ENCODE data around the gene C1QTNF6.

Gene C1QTNF6

GRCh38 chr22:37156686-37157435 is 31.2 kb downstream of the C1QTNF6 start:
- DNase-seq, result no peak
- no peak for TF ChIP-seq GATA1 (IDR thresholded peaks at IDR 0.05; ENCODE audit: low read depth, low read length)
- TF ChIP-seq POLR2A (IDR thresholded peaks at IDR 0.05; ENCODE audit: low read length), result no peak

DNA sequence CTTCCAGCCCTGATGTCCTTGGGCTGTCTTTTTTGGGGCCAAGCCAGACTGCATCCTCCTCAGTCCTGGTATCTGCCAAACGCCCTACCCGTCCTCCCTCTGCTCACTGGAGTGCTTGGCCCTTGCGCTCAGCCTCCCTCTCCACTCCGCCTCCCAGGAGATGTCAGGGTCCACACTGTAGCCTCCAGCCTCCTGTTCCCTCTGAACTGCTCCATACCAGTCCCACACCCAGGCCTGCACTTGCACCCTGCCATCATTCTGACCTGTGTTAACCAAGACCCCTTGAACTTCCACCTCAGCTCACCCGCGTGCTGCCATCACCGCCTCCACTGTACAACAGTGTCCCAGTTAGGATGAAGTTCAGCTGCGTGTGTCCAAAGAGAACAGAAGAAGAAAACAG is 32.1 kb downstream of the C1QTNF6 start:
- TF ChIP-seq GATA1 (IDR thresholded peaks at IDR 0.05; ENCODE audit: low read depth, low read length) (no peak), POLR2A (IDR thresholded peaks at IDR 0.05; ENCODE audit: low read length) (no peak)
- no peak for DNase-seq

DNA sequence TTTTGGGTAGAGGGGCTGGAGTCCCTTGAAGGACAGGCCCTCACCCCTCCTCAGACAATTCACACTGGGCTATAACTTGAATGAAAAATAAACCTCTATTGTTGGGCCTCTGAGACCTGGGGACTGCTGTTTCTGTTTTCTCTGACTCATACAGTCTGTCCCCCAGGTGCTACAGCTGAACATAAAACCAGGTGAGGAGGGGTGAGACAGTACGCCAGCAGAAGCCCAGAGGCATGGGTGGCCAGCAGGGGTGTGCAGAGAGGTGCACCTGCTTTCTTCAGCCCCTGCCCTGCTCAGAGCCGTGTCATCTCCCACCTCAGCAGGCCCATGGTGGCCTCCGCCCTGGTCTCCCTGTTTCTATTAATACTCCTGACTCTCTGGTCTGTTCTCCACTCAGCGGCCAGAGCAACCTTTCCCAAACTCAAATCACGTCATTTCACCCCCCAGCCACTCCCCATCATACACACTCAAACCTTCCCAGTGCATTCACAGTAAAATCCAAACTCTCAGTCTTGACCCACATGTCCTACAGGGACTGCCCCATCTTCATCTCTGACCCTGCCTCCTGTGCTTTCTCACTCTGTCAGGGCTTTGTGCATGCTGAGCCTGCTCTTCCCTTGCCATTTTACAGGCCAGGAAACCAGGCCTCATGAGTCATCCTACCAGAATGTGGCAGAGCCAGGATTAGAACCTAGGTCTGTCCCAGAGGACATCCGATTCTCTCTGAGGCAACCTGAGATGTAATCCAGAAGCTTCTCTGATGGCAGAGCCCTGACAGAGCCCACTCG is 32.9 kb downstream of the C1QTNF6 start:
- TF ChIP-seq POLR2A (IDR thresholded peaks at IDR 0.05; ENCODE audit: low read length) (no peak), GATA1 (IDR thresholded peaks at IDR 0.05; ENCODE audit: low read depth, low read length) (no peak)
- no peak for DNase-seq

- DNase-seq, result no peak
- no peak for TF ChIP-seq POLR2A (IDR thresholded peaks at IDR 0.05; ENCODE audit: low read length)
- TF ChIP-seq GATA1 (IDR thresholded peaks at IDR 0.05; ENCODE audit: low read depth, low read length), result no peak
These were observed 34.1 kb downstream of the C1QTNF6 start for GRCh38 chr22:37153901-37154300.

- no peak for TF ChIP-seq GATA1 (IDR thresholded peaks at IDR 0.05; ENCODE audit: low read depth, low read length)
- TF ChIP-seq POLR2A (IDR thresholded peaks at IDR 0.05; ENCODE audit: low read length), result no peak
- DNase-seq, result no peak
These were observed 36.6 kb downstream of the C1QTNF6 start for GRCh38 chr22:37151401-37151800.

DNA sequence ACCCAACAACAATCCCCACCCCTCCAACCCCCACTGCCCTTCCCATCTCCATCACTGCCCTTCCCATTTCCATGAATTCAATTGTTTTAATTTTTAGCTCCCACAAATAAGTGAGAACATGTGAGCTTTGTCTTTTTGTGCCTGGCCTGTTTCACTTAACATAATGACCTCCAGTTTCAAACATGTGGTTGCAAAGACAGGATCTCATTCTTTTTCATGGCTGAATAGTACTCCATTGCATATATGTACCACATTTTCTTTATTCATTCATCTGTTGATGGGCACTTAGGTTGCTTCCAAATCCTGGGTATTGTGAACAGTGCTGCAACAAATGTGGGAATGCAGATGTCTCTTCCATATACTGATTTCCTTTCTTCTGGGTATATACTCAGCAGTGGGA is 37.3 kb downstream of the C1QTNF6 start:
- TF ChIP-seq POLR2A (IDR thresholded peaks at IDR 0.05; ENCODE audit: low read length), result no peak
- no peak for TF ChIP-seq GATA1 (IDR thresholded peaks at IDR 0.05; ENCODE audit: low read depth, low read length)
- DNase-seq, result no peak

- DNase-seq, result no peak
These were observed 39.0 kb downstream of the C1QTNF6 start for GRCh38 chr22:37148742-37149665.

DNA sequence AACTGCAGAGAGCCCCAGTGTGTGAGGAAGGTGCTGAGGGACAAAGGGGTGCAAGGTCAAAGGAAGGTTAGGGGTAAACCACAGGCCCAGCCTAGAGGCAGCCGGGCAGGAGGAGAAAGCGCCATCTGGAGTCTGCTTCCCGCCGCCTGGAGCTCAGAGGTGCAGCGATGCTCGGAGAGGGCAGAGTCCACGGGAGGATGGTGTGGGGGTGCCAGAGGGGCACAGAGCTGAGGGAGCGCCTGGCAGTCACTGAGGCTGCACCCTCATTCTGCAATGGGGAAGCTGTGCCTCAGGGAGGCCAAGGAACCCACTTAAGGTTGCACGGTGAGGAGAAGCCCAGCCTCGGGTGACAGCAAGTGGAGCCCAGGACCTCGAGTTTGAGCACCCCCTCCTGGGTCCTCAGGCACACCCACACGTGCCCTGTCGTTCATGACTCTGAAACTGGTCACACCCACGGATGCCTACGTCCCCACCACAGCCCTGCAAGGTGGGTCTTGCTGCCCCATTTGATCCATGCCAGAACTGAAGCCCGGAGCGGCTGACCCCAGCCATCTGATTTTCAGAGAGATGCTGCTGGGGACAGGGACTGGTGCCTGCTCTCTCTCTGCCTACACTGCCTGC is 39.9 kb downstream of the C1QTNF6 start:
- TF ChIP-seq GATA1 (IDR thresholded peaks at IDR 0.05; ENCODE audit: low read depth, low read length) (no peak), POLR2A (IDR thresholded peaks at IDR 0.05; ENCODE audit: low read length) (no peak)
- no peak for DNase-seq

More at GRCh38 chr22:37148742-37149665, 39.0 kb downstream of the C1QTNF6 start:
- TF ChIP-seq POLR2A (IDR thresholded peaks at IDR 0.05; ENCODE audit: low read length) (no peak), GATA1 (IDR thresholded peaks at IDR 0.05; ENCODE audit: low read depth, low read length) (no peak)

- TF ChIP-seq GATA1 (IDR thresholded peaks at IDR 0.05; ENCODE audit: low read depth, low read length) (no peak), POLR2A (IDR thresholded peaks at IDR 0.05; ENCODE audit: low read length) (no peak)
- no peak for DNase-seq
These were observed 40.7 kb downstream of the C1QTNF6 start for GRCh38 chr22:37147186-37147990.

DNA sequence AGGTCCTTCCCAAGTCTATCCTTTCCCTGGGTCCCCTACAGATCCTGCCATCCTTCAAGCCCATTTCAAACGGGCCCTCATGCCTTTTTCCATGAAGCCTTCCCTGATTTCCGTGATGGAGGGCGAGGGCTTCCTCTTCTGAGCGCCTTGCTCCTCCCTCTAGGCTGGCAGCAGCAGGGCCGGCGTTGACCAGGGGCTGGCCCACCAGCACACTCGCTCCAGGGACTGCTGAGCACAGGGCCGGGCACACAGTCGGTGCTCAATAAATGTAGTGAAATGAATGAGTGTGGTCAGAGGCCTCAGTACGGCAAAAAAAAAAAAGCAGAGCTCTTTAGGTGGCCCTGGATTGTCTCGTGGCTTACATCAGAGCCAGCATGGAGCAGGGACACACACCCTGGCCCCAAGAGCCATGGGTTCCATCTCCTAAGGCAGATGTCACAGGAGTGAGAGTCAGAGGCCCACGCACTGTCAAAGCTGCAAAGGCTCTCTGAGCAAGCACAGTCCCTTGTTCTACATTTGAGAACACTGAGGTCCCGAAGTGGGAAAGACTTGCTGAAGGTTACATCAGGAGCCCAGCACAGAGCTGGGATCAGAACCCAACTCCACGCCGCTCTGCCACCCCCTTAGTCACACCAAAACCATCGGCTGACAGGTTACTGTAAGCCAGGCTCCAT is 41.4 kb downstream of the C1QTNF6 start:
- no peak for DNase-seq
- TF ChIP-seq POLR2A (IDR thresholded peaks at IDR 0.05; ENCODE audit: low read length) (no peak), GATA1 (IDR thresholded peaks at IDR 0.05; ENCODE audit: low read depth, low read length) (no peak)

DNA sequence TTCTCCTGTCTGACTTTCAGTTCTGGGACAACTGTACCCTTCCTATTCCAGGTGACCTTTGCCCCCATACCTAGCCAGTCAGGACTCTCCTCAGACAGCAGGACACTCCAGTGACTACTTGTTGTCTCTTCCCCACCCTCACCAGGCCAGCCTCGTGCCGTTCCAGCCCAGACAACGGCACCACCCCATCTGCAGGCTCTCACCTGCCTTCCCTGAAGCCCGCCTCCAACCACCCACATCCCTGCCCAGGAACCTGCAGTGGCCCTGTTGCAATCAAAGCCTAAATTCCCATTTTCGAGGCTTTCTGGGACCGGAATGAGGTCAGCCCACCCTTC is 42.0 kb downstream of the C1QTNF6 start:
- TF ChIP-seq POLR2A (IDR thresholded peaks at IDR 0.05; ENCODE audit: low read length), result no peak
- TF ChIP-seq GATA1 (IDR thresholded peaks at IDR 0.05; ENCODE audit: low read depth, low read length), result no peak
- DNase-seq, result no peak
